ENCODE data around the gene SSR3.

GRCh38 chr3:156522673-156523072 is 32.2 kb downstream of the SSR3 start:
- no peak for TF ChIP-seq CTCF (IDR thresholded peaks at IDR 0.05; ENCODE audit: low read length)
- no peak for TF ChIP-seq EZH2 (IDR thresholded peaks at IDR 0.05; ENCODE audit: borderline replicate concordance, low read length)
